ENCODE data around the gene ZNF334. TPM values are rescaled to one million over a fixed set of nuclear protein-coding genes. Genes with fewer than 3 reads are reported as not detected.

ZNF334 gene
- total RNA-seq, 4 donors from 2014 or later: 5.1 to 14.0 (median 7.0) TPM

- H3K27ac ChIP-seq: no peak overlapping the region
- H3K27me3 ChIP-seq: peaks cover 0 to 9% of the 10 kb centered on the region in 2 donors
- no peaks in the 10 kb centered on the region for H3K9me3 ChIP-seq
- TF ChIP-seq EP300 (IDR thresholded peaks at IDR 0.05) (no peak), POLR2A (IDR thresholded peaks at IDR 0.05) (no peak), CTCF (IDR thresholded peaks at IDR 0.05) (no peak)
- no peaks in the 10 kb centered on the region for H3K36me3 ChIP-seq
- peaks cover 0 to 5% (median 0%) of the 10 kb centered on the region in 4 donors for H3K4me1 ChIP-seq
- H3K4me3 ChIP-seq: no peak overlapping the region
- 91 to 95% methylated on average over 9 of the region's 9 CpGs for WGBS, 2 donors
- no peak for DNase-seq (ENCODE audit: low spot score in 2 of 2)
Observed at GRCh38 chr20:46545827-46546138, 32.4 kb upstream of the ZNF334 start.

GRCh38 chr20:46545077-46545826, 31.9 kb upstream of the ZNF334 start:
- TF ChIP-seq POLR2A (IDR thresholded peaks at IDR 0.05) (no peak), CTCF (IDR thresholded peaks at IDR 0.05) (no peak), EP300 (IDR thresholded peaks at IDR 0.05) (no peak)
- WGBS, 2 donors: 58 to 76% methylated on average over 8 to 14 of the region's 14 CpGs
- no peak overlapping the region for H3K27ac ChIP-seq
- H3K27me3 ChIP-seq: peaks cover 0 to 9% of the 10 kb centered on the region in 2 donors
- no peaks in the 10 kb centered on the region for H3K9me3 ChIP-seq
- no peaks in the 10 kb centered on the region for H3K36me3 ChIP-seq
- DNase-seq (ENCODE audit: low spot score in 2 of 2): no peak
- no peak overlapping the region for H3K4me3 ChIP-seq
- peaks cover 0 to 5% (median 0%) of the 10 kb centered on the region in 4 donors for H3K4me1 ChIP-seq

DNA sequence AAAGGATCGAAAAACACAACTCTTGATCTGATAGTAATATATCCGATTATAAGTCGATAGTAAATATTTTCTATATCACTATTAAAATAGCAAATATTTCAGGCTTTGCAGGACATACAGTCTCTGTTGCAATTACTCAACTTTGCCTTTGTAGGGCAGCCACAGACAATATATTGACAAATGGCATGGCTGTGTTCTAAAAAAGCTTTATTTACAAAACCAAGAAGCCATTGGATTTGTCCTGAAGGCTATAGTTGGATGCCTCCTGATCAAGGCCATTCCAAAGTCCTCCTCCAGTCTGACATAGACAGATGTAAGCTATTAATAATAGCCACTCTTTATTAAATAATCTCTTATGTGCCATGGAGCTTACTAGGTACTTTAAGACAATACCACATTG, 31.2 kb upstream of the ZNF334 start:
- Histone ChIP-seq H3K9me3 (no peaks in the 10 kb centered on the region), H3K4me3 (no peak overlapping the region), H3K27me3 (peaks cover 0 to 9% of the 10 kb centered on the region in 2 donors), H3K27ac (no peak overlapping the region), H3K4me1 (peaks cover 0 to 5% (median 0%) of the 10 kb centered on the region in 4 donors), H3K36me3 (no peaks in the 10 kb centered on the region)
- TF ChIP-seq EP300 (IDR thresholded peaks at IDR 0.05) (no peak), CTCF (IDR thresholded peaks at IDR 0.05) (no peak), POLR2A (IDR thresholded peaks at IDR 0.05) (no peak)
- no peak for DNase-seq (ENCODE audit: low spot score in 2 of 2)
- WGBS, 2 donors: 89 to 90% methylated on average over 3 of the region's 3 CpGs

DNA sequence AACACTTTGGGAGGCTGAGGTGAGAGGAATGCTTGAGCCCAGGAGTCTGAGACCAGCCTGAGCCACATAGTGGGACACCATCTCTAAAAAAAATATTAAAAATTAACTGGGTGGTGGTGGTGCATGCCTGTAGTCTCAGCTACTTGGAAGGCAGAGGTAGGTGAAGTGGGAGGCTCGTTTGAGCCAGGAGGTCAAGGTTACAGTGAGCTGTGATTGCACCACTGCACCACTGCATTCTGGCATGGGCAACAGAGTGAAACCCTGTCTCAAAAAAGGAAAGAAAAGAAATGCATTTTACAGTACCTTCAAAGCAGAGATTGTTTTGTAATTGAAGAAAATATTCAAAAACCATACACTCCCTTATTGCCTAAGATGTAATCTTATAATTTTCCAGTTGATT, 30.6 kb upstream of the ZNF334 start:
- 46 to 55% methylated on average over 1 of the region's 1 CpG for WGBS, 2 donors
- H3K27ac ChIP-seq: no peak overlapping the region
- no peak overlapping the region for H3K4me3 ChIP-seq
- H3K27me3 ChIP-seq: peaks cover 0 to 9% of the 10 kb centered on the region in 2 donors
- H3K4me1 ChIP-seq: peaks cover 0 to 5% (median 0%) of the 10 kb centered on the region in 4 donors
- no peaks in the 10 kb centered on the region for H3K9me3 ChIP-seq
- DNase-seq (ENCODE audit: low spot score in 2 of 2): no peak
- H3K36me3 ChIP-seq: no peaks in the 10 kb centered on the region
- TF ChIP-seq EP300 (IDR thresholded peaks at IDR 0.05) (no peak), CTCF (IDR thresholded peaks at IDR 0.05) (no peak)

GRCh38 chr20:46543033-46543432, 29.7 kb upstream of the ZNF334 start:
- WGBS, 2 donors: 82 to 85% methylated on average over 4 of the region's 4 CpGs
- Histone ChIP-seq H3K27me3 (peaks cover 0 to 9% of the 10 kb centered on the region in 2 donors), H3K4me1 (peaks cover 0 to 5% (median 0%) of the 10 kb centered on the region in 4 donors), H3K36me3 (no peaks in the 10 kb centered on the region), H3K4me3 (no peak overlapping the region), H3K9me3 (no peaks in the 10 kb centered on the region), H3K27ac (no peak overlapping the region)
- DNase-seq (ENCODE audit: low spot score in 2 of 2): no peak
- TF ChIP-seq EP300 (IDR thresholded peaks at IDR 0.05): no peak
